ENCODE results near the gene FABP3.

FABP3 gene

GRCh38 chr1:31371121-31371959 is 1.5 kb downstream of the FABP3 start:
- no peak for DNase-seq

- DNase-seq = no peak
Observed at GRCh38 chr1:31370565-31370964, 2.3 kb downstream of the FABP3 start.

GRCh38 chr1:31370021-31370420 is 2.9 kb downstream of the FABP3 start:
- DNase-seq = no peak

- DNase-seq = no peak
Observed at GRCh38 chr1:31368611-31369107, 4.2 kb downstream of the FABP3 start.

- DNase-seq = no peak
Observed at GRCh38 chr1:31366796-31367195, 6.1 kb downstream of the FABP3 start.

GRCh38 chr1:31364561-31365250 is 8.2 kb downstream of the FABP3 start:
- DNase-seq = no peak

- DNase-seq = no peak
Observed at GRCh38 chr1:31362032-31362431, 10.8 kb downstream of the FABP3 start.

- DNase-seq = no peak
Observed at GRCh38 chr1:31361607-31362006, 11.3 kb downstream of the FABP3 start.

- no peak for DNase-seq
Observed at GRCh38 chr1:31356427-31356826, 16.4 kb downstream of the FABP3 start.

- no peak for DNase-seq
Observed at GRCh38 chr1:31354283-31354682, 18.6 kb downstream of the FABP3 start.

GRCh38 chr1:31348449-31348848 is 24.4 kb downstream of the FABP3 start:
- DNase-seq = no peak

- DNase-seq = no peak
Observed at GRCh38 chr1:31346785-31347184, 26.1 kb downstream of the FABP3 start.

GRCh38 chr1:31345635-31346034 is 27.2 kb downstream of the FABP3 start:
- no peak for DNase-seq

GRCh38 chr1:31344503-31344902 is 28.4 kb downstream of the FABP3 start:
- DNase-seq = no peak

GRCh38 chr1:31336687-31337467 is 36.0 kb downstream of the FABP3 start:
- no peak for DNase-seq

GRCh38 chr1:31335007-31335406 is 37.9 kb downstream of the FABP3 start:
- no peak for DNase-seq

GRCh38 chr1:31327381-31327780 is 45.5 kb downstream of the FABP3 start:
- no peak for DNase-seq

GRCh38 chr1:31326461-31326860 is 46.4 kb downstream of the FABP3 start:
- DNase-seq = no peak

- no peak for DNase-seq
Observed at GRCh38 chr1:31324992-31325391, 47.9 kb downstream of the FABP3 start.

- no peak for DNase-seq
Observed at GRCh38 chr1:31324093-31324492, 48.8 kb downstream of the FABP3 start.

- no peak for DNase-seq
Observed at GRCh38 chr1:31318146-31318545, 54.7 kb downstream of the FABP3 start.

- no peak for DNase-seq
Observed at GRCh38 chr1:31315902-31316301, 57.0 kb downstream of the FABP3 start.

All from KG1 (cell line).